GF-D8 (cell line): ENCODE data around the gene NKX2-4.
"Not testable (repeated sequence)": the region's sequence is repeated elsewhere in the genome, so short reads cannot be mapped to it uniquely, and the experiment has no call there.

ENCODE experiments used
- DNase-seq: peaks from one replicate; lab custom pipeline; 2025; lab: John Stamatoyannopoulos, UW

Gene NKX2-4

GRCh38 chr20:21393816-21394519 is 3.4 kb downstream of the NKX2-4 start:
- no peak for DNase-seq

DNA sequence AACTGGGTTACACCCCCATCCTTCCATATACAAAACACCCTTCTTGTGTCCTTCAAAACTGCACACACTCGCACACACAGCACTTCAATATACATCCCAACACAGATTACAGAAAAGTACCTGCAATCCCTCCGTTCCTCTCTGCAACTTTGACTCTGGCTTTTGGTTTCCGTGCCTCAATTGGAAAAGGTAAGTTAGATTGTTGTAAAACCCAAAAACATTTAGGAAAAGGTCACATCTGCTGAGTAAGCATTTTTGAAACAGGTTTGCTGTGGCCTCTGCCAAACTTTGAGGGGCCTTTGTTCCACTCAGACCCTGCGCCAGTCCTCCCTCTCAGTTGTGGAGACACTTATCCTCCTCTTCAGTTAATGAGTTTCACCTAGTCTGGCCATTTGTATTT is 4.2 kb downstream of the NKX2-4 start:
- DNase-seq: no peak

- DNase-seq: no peak
These were observed 5.4 kb downstream of the NKX2-4 start for GRCh38 chr20:21391972-21392352.

DNA sequence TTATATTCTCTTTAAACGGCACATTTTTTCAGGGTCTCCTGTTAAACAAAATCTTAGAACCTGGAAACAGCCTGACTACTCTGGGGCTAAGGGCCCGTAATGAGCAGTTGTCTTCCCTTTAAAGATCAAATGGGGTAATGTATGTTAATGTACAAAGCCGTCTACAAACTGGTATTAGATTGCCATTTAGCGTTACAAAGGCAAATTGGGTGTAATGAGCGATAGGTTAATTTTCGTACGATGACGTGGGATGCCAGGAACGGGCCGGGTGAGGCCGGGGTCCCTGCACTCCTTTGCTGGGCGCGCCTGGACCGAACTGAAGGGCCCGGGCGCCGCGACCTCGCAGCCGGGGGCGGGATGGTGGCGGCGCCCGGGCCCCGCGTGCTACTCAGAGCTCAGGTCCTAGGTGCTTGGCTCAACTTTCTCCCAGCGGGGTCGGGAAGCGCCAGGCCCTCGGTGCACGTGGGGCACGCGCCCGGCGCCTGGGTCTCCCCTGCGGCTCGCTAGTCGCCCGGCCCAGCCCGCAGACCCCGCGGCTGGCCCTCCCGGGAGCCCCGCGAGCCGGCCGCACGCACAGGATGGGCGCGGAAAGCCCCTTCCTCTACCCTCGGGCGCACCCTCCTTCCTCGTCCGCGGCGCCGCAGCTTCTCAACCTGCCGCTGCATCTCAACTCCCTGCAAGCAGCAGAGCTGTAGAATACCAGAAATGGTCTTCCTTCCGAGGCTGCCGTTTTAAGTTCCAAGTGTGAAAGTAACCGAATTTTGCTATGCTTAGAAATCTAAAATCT is 5.9 kb downstream of the NKX2-4 start:
- no peak for DNase-seq

- no peak for DNase-seq
These were observed 6.6 kb downstream of the NKX2-4 start for GRCh38 chr20:21390768-21391167.

GRCh38 chr20:21389368-21389767 is 8.0 kb downstream of the NKX2-4 start:
- DNase-seq: no peak

- no peak for DNase-seq
These were observed 8.8 kb downstream of the NKX2-4 start for GRCh38 chr20:21388566-21388965.

- no peak for DNase-seq
These were observed 9.8 kb downstream of the NKX2-4 start for GRCh38 chr20:21387528-21387927.

DNA sequence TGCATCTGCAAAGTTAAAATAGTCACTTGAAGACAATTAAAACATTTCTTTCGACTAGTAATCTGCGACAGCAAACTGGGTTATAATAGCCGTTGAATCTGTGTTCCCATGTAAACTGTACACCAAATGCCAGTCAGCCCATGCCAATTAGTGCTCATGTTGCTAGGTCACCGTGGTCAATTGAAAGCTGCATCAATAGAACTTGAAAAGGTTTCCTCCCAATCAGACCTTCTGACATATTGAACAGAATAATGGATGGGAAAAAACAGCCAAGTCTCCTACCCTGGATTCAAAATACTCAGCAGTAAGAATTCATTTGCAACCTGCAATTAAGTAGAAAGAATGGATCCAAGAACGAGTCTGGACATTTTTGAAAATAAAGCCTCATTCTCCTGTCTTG is 11.2 kb downstream of the NKX2-4 start:
- no peak for DNase-seq

DNA sequence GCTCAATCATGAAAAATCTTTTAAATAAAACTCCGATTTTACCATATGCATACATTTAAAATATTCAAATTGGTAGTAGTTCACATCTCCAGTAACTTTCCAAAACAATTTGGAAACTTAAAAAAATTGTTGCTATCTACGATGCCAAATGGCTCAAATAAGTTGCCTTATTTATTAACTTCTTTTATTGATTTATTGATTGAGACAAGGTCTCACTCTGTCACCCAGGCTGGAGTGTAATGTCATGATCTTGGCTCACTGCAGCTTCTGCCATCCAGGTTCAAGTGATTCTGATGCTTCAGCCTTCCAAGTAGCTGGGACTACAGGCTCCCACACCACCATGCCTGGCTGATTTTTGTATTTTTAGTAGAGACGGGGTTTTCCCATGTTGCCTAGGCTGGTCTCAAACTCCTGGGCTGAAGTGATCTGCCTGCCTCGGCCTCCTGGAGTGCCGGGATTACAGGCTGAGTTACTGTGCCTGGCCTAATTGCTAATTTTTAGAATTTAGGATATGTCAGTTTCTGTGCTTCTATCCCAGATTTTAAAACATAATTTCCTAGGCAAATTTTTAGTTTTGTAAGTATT is 12.9 kb downstream of the NKX2-4 start:
- no peak for DNase-seq

- no peak for DNase-seq
These were observed 15.7 kb downstream of the NKX2-4 start for GRCh38 chr20:21381619-21382018.

GRCh38 chr20:21380711-21381110 is 16.6 kb downstream of the NKX2-4 start:
- no peak for DNase-seq

- DNase-seq: no peak
These were observed 19.1 kb downstream of the NKX2-4 start for GRCh38 chr20:21378259-21378658.

- DNase-seq: no peak
These were observed 19.6 kb downstream of the NKX2-4 start for GRCh38 chr20:21377701-21378100.

DNA sequence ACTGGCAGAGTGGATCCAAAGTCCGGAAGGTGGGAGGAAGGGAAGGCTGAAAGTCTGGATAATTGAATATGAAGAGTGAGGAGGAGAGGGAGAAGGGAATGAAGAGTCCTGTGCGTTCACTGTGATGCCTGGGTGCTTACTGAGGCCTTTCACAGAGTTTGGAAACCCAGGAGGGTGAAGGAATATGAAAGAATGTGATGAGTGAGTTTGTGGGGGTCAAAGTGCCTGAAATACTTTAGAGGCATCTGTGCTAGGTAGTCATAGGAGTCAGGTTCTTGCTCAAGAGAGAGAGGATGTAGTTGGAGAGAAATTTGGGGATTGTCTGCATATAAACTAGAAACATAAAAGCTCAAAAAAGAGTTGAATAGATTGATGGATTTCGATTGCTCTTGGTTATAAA is 20.7 kb downstream of the NKX2-4 start:
- DNase-seq: no peak

GRCh38 chr20:21373436-21373835 is 23.9 kb downstream of the NKX2-4 start:
- no peak for DNase-seq

DNA sequence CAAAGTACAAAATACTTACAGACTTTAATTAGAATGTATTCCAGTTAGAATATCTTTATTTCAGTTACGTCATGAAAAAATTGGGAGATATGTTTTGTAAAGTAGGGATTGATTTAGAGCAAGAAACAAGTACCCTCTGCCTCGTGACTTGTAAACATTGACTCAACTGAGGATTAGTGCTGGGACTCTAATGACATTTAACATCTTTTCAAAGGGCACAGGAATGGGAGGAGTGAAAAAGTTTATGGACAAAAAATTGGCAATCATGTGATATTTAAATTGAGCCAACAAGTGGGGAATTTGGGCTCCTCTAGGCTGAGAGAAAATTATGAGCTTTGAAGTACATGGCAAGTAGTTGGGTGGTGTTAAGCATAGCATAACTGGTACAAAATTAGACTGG is 25.3 kb downstream of the NKX2-4 start:
- DNase-seq: no peak

GRCh38 chr20:21371193-21371592 is 26.1 kb downstream of the NKX2-4 start:
- no peak for DNase-seq

GRCh38 chr20:21368791-21369190 is 28.5 kb downstream of the NKX2-4 start:
- DNase-seq: no peak

GRCh38 chr20:21366273-21366672 is 31.1 kb downstream of the NKX2-4 start:
- not testable (repeated sequence) for DNase-seq

GRCh38 chr20:21365771-21366170 is 31.6 kb downstream of the NKX2-4 start:
- no peak for DNase-seq

DNA sequence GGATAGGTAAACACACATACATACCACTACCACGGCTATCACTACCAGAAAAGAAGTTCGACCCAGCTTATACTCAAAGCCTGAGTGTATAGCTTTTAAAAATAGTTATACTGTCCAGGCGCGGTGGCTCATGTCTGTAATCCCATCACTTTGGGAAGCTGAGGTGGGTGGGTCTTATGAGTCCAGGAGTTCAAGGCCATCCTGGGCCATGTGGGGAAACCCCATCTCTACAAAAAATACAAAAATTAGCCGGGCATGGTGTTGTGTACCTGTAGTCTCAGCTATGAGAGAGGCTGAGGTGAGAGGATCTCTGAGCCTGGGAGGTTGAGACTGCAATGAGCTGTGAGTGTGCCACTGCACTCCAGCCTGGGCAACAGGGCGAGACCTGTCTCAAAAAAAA is 32.9 kb downstream of the NKX2-4 start:
- no peak for DNase-seq

GRCh38 chr20:21361266-21361665 is 36.1 kb downstream of the NKX2-4 start:
- peak; percentile 70 for DNase-seq
